Activated B cell treated with CpG ODN at 0.5 μM for 24 hours (primary cell): ENCODE measurements around the gene FER. TPM values are rescaled to one million over a fixed set of nuclear protein-coding genes. Genes with fewer than 3 reads are reported as not detected.

Source experiments
- ATAC-seq: fragments of 200-7000 bp; cut with Tn5 transposase; one replicate; pipeline ENCODE4 v1.10.0; 2021; ENCODE audit warnings: low read depth, mild to moderate bottlenecking, moderate library complexity
- CTCF ChIA-PET: fragments of 350-600 bp; sonication (Branson Sonifier 250); formaldehyde crosslinking; loops from one replicate; lab custom pipeline; 2021; ENCODE audit warnings: antibody characterized with exemption; lab: Charles Lee
- POLR2A ChIA-PET: fragments of 350-600 bp; sonication (Branson Sonifier 250); formaldehyde crosslinking; loops from one replicate; lab custom pipeline; 2021; ENCODE audit warnings: antibody characterized with exemption; lab: Charles Lee
- DNase-seq: peaks from one replicate; pipeline ENCODE4 v3.0.0; 2022
- H3K27ac Mint-ChIP-seq: one replicate; pipeline ENCODE4 v1.8.0; 2020; ENCODE audit warnings: mixed read lengths
- H3K27me3 Mint-ChIP-seq: one replicate; pipeline ENCODE4 v1.8.0; 2021; ENCODE audit warnings: mixed read lengths
- H3K36me3 Mint-ChIP-seq: one replicate; pipeline ENCODE4 v1.8.0; 2021; ENCODE audit warnings: low read depth, mixed read lengths
- H3K4me1 Mint-ChIP-seq: one replicate; pipeline ENCODE4 v1.8.0; 2021; ENCODE audit warnings: mixed read lengths
- H3K4me3 Mint-ChIP-seq: one replicate; pipeline ENCODE4 v1.8.0; 2020; ENCODE audit warnings: mild to moderate bottlenecking, mixed read lengths
- H3K9me3 Mint-ChIP-seq: one replicate; pipeline ENCODE4 v1.8.0; 2020; ENCODE audit warnings: mixed read lengths
- intact Hi-C: fragments of 100-400 bp; cut with micrococcal nuclease; formaldehyde crosslinking; loops from one replicate; pipeline ENCODE4 v1.15.1; 2024
- total RNA-seq: library from RNA; stranded (reverse); gene quantifications from 2 replicates; pipeline ENCODE4 v1.2.3, GENCODE V29; 2022
- TF ChIP-seq, protein P1 (sequence below): fragments of 200-600 bp; IDR thresholded peaks from one replicate; pipeline ENCODE4 v1.8.0; 2022; ENCODE audit warnings: antibody characterized with exemption, mild to moderate bottlenecking

The FER gene
- total RNA-seq, 1 donor from 2014 or later: 17.3 TPM

GRCh38 chr5:108924457-108924961, 176.8 kb downstream of the FER start:
- Mint-ChIP-seq H3K4me3 (no peak overlapping the region), H3K9me3 (no peaks in the 10 kb centered on the region), H3K36me3 (no peaks in the 10 kb centered on the region), H3K27ac (no peak overlapping the region), H3K4me1 (no peaks in the 10 kb centered on the region), H3K27me3 (no peaks in the 10 kb centered on the region)
- intact Hi-C loops: loop anchor here (5.0 to 10.0 kb wide), 3 partner anchors 242 to 760 kb away; partner anchors contain the start of gene MAN2A1
- POLR2A ChIA-PET: no interaction called here
- ATAC-seq (no peak), DNase-seq (no peak)
- CTCF ChIA-PET: no interaction called here
- TF ChIP-seq, protein P1, sequence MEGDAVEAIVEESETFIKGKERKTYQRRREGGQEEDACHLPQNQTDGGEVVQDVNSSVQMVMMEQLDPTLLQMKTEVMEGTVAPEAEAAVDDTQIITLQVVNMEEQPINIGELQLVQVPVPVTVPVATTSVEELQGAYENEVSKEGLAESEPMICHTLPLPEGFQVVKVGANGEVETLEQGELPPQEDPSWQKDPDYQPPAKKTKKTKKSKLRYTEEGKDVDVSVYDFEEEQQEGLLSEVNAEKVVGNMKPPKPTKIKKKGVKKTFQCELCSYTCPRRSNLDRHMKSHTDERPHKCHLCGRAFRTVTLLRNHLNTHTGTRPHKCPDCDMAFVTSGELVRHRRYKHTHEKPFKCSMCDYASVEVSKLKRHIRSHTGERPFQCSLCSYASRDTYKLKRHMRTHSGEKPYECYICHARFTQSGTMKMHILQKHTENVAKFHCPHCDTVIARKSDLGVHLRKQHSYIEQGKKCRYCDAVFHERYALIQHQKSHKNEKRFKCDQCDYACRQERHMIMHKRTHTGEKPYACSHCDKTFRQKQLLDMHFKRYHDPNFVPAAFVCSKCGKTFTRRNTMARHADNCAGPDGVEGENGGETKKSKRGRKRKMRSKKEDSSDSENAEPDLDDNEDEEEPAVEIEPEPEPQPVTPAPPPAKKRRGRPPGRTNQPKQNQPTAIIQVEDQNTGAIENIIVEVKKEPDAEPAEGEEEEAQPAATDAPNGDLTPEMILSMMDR: no peak

- DNase-seq: no peak
- intact Hi-C loops: loop anchor here (5.0 to 10.0 kb wide), 2 partner anchors 178 to 760 kb away; partner anchors contain the start of genes FER and MAN2A1
- Mint-ChIP-seq H3K27ac (no peak overlapping the region), H3K36me3 (no peaks in the 10 kb centered on the region), H3K4me1 (no peaks in the 10 kb centered on the region), H3K9me3 (no peaks in the 10 kb centered on the region), H3K27me3 (no peaks in the 10 kb centered on the region), H3K4me3 (no peak overlapping the region)
- TF ChIP-seq, protein P1: no peak
- ATAC-seq: no peak
- ChIA-PET POLR2A (no interaction called here), CTCF (no interaction called here)
Measured at GRCh38 chr5:108925073-108925472, 177.4 kb downstream of the FER start.

DNA sequence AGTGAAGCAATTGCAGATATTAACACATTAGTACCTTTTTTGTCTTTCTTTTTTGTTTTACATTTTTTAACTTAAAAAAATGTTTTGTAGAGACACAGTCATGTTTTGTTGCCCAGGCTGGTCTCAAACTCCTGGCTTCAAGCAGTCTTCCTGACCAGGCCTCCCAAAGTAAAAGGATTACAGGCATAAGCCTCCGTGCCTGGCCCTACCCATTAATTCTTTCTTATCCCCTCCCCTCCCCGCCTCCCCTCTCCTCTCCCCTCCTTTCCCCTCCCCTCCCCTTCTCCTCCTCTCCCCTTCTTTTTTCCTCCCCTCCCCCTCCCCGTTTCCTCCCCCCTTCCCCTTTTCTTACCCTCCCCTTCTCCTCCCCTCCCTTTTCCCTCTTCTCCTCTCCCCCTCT, 182.4 kb downstream of the FER start:
- Mint-ChIP-seq H3K4me1 (no peaks in the 10 kb centered on the region), H3K36me3 (peaks cover 12% of the 10 kb centered on the region), H3K27me3 (no peaks in the 10 kb centered on the region), H3K9me3 (no peaks in the 10 kb centered on the region), H3K4me3 (no peak overlapping the region), H3K27ac (no peak overlapping the region)
- DNase-seq (no peak), ATAC-seq (no peak)
- ChIA-PET CTCF (no interaction called here), POLR2A (no interaction called here)
- intact Hi-C loops: no loop called here
- TF ChIP-seq, protein P1: no peak

DNA sequence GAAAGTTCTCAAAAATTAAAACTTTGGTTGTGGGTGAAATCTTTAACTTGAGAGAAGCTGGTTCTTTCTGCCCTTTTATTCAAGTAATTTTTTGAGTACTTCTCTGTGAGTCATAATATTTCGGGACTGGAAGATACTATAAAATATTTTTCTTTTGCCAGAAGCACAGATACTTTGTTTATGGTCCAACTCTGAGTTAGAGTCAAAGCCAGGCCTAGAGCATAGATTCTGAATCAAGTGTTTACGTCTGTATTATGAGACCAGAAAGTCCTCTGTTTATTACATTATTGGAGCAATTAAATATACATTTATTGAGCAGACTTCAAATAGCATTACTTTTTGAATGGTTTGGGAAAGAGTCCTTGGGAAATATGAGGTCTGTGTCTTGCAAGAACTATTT, 187.9 kb downstream of the FER start:
- intact Hi-C loops: no loop called here
- TF ChIP-seq, protein P1: no peak
- ChIA-PET POLR2A (no interaction called here), CTCF (no interaction called here)
- DNase-seq (no peak), ATAC-seq (no peak)
- Mint-ChIP-seq H3K4me1 (no peaks in the 10 kb centered on the region), H3K27ac (no peak overlapping the region), H3K9me3 (no peaks in the 10 kb centered on the region), H3K4me3 (no peak overlapping the region), H3K36me3 (peaks cover 12% of the 10 kb centered on the region), H3K27me3 (no peaks in the 10 kb centered on the region)

- ATAC-seq (no peak), DNase-seq (no peak)
- TF ChIP-seq, protein P1: no peak
- Mint-ChIP-seq H3K9me3 (no peaks in the 10 kb centered on the region), H3K4me3 (no peak overlapping the region), H3K27ac (no peak overlapping the region), H3K4me1 (no peaks in the 10 kb centered on the region), H3K27me3 (no peaks in the 10 kb centered on the region), H3K36me3 (peaks cover 7% of the 10 kb centered on the region)
- POLR2A ChIA-PET: no interaction called here
- intact Hi-C loops: no loop called here
- CTCF ChIA-PET: no interaction called here
Measured at GRCh38 chr5:108937221-108937620, 189.5 kb downstream of the FER start.
